GM12801 (cell line): Measurements from ENCODE around the gene ANKS3.

ENCODE experiments used
- TF ChIP-seq, protein P1 (sequence below): IDR thresholded peaks from one replicate; pipeline ENCODE4 v1.5.1; 2011; ENCODE audit warnings: control low read depth; ENCODE audit not compliant: insufficient read length; ENCODE audit errors: extremely low read depth

The ANKS3 gene

DNA sequence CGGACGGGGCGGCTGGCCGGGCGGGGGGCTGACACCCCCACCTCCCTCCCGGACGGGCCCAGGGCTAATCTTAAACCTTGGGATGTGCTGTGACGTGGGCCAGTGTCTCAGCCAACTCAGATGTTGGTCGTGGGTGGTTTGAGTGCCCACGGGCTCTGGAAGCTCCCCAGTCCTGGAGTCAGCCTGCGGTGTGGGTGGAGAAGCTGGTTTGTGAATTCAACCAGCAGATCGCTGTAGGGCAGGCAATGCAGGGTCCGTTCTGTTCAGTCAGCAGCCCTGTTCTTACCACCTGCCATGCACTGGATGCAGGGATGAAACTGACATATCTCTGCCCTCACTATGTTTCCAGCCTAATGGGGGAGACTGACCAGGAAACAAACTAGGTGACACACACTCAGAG lies 40.9 kb upstream of the ANKS3 start:
- TF ChIP-seq, protein P1, sequence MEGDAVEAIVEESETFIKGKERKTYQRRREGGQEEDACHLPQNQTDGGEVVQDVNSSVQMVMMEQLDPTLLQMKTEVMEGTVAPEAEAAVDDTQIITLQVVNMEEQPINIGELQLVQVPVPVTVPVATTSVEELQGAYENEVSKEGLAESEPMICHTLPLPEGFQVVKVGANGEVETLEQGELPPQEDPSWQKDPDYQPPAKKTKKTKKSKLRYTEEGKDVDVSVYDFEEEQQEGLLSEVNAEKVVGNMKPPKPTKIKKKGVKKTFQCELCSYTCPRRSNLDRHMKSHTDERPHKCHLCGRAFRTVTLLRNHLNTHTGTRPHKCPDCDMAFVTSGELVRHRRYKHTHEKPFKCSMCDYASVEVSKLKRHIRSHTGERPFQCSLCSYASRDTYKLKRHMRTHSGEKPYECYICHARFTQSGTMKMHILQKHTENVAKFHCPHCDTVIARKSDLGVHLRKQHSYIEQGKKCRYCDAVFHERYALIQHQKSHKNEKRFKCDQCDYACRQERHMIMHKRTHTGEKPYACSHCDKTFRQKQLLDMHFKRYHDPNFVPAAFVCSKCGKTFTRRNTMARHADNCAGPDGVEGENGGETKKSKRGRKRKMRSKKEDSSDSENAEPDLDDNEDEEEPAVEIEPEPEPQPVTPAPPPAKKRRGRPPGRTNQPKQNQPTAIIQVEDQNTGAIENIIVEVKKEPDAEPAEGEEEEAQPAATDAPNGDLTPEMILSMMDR = no peak

DNA sequence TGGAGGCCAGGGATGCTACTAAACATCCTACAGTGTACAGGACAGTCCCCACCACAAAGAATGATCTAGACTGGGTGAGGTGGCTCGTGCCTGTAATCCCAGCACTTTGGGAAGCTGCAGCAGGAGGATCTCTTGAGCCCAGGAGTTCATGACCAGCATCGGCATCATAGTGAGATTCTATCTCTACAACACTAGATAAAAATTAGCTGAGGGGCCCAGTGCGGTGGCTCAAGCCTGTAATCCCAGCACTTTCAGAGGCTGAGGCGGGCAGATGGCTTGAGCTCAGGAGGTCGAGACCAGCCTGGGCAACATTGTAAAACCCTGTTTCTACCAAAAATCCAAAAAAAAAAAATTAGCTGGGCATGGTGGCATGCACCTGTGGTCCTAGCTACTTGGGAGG lies 38.3 kb upstream of the ANKS3 start:
- TF ChIP-seq, protein P1 = no peak

DNA sequence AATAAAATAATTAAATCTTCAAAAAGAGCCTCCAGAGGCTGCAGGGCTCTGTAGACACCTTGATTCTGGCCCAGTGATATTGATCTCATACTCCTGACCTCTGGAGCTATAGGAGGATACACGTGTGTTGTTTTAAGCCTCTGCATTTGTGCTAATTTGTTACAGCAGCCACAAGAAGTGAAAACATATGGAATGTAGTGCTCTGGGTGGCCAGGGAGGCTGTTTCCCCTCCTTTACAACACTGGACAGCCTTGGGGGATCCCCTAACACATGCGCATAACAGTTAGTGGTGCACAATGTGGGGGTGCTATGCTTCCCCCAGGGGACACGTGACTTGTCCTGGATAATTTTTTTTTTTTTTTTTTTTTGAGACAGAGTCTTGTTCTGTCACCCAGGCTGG lies 37.6 kb upstream of the ANKS3 start:
- TF ChIP-seq, protein P1 = no peak

DNA sequence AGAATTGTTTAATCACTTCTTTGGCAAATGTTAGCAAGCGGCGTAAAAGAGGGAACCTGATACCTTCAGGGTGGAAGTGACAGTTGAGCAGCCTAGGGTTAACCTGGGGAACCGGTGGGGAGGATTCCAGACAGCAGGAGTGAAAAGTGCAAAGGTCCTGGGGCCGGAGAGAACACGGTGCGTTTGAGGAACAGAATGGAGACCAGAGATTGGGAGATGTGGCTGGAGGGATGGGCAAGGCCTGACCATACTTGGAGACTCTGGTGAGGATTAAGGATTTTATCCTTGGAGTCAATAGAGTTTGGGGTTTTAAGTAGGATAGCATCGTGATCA lies 35.2 kb upstream of the ANKS3 start:
- TF ChIP-seq, protein P1 = no peak

DNA sequence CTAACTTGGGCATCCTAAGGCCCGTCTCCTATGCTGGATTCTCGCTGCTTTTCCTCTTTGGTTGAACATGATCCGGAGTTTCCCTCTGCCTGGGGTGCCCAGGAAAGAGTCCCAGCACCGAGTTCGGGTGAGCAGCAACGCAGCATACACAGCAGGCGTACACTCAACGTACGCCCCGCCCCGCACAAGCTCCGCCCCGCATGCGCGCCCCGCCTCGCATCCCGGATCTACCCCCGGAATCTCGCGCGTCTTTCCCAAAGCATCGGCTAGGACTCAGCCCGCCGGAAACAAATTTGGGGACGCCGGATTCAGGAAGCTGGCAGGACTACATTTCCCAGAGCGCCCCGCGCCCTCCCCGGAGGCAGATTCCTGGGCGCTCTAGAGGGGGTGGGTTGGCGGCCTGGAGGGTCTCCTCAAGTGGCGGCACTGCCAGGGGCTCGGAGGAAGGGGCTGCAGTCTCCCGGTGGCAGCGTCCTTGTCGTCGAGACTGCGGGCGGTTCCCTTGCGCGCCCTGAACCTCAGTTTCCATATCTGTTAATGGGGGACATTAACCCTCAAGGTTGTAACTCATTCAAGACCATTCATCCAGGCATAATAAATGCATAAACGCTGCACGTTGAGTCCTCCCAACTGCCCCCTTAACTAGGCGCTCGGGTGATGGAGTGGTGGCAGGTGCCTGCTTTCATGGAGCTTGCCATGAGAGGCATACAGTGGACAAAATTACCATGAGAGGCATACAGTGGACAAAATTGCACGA lies 34.7 kb upstream of the ANKS3 start:
- TF ChIP-seq, protein P1 = no peak

DNA sequence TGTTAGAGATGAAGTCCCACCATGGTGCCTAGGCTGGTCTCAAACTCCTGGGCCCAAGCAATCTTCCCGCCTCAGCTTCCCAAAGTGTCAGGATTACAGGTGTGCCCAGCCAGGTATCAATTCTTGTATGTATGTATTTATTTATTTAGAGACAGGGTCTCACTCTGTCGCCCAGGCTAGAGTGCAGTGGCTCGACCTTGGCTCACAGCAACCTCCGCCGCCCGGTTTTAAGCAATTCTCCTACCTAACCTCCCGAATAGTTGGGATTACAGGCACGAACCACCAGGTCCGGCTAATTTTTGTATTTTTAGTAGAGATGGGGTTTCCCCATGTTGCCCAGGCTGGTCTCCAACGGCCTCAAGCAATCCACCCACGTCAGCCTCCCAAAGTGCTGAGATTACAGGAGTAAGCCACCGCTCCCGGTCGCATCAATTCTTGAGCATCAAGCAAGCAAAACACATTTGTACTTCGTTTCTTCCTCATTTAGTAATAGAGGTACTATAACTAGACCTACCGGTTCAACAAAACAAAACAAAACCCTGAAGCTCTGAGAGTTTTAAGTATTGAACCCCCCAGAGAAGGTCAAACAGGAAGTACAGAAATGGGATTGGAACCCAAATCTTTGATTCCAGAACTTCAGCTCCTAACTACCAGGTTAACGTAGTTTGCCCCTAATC lies 33.9 kb upstream of the ANKS3 start:
- TF ChIP-seq, protein P1 = no peak

DNA sequence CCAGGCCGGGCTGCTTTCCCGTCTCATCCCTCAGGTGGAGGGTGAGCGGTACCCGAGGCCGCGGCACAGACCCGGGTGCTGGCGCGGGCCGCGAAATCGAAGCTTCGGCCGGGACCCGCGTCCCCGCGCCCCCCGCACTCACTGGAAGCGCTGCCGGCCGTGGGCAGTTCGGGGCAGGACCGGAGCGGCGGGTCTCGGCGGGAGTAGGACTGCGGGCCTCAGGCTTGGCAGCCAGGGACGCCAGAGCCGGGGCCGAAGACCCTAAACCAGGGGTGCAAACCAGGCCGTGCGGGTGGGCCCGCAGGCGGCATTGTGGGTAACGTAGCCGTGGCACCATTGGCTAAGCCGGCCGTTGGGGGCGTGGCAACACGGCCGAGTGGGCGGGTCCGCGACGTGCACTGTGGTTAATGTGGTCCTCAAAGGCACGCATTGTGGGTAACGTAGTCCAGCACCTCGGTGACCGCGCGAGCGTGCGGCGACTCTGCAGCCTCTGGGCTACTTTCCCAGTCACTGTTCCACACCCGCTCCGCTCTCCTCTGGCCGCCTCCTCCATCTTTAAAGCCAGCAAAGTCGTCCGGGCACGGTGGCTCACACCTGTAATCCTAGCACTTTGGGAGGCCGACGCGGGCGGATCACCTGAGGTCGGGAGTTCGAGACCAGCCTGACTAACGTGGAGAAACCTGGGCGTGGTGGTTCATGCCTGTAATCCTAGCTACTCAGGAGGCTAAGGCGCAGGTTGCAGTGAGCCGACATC lies 33.0 kb upstream of the ANKS3 start, which contains the start of gene ZNF500:
Gene ZNF500, minus strand, starts transcription at position 288 of the 754 bp plus-strand sequence. CDS start 1,184 bp downstream, outside the sequence.
- TF ChIP-seq, protein P1 = no peak
